Measurements from ENCODE around the gene FTSJ3. TPM values are rescaled to one million over a fixed set of nuclear protein-coding genes. Genes with fewer than 3 reads are reported as not detected.

Gene FTSJ3
- total RNA-seq, 2 donors from 2014 or later: 22.7 to 30.9 TPM

GRCh38 chr17:63790057-63790456 is 37.4 kb downstream of the FTSJ3 start:
- Histone ChIP-seq H3K27me3 (no peaks in the 10 kb centered on the region), H3K27ac (no peak overlapping the region), H3K9me3 (no peaks in the 10 kb centered on the region), H3K36me3 (replicated peaks in 1 of 2; ENCODE audit: insufficient read depth in 1 of 2, low read depth in 2 of 2) (peaks cover 8 to 38% of the 10 kb centered on the region in 2 donors), H3K4me3 (no peak overlapping the region), H3K4me1 (no peaks in the 10 kb centered on the region)
- no peak for ATAC-seq
- no peak for TF ChIP-seq POLR2A (IDR thresholded peaks at IDR 0.05)
- TF ChIP-seq CTCF (IDR thresholded peaks at IDR 0.05): no peak
- intact Hi-C loops (cut with DNase I): no loop called here
- DNase-seq: no peak
- WGBS, 2 donors: 83 to 94% methylated on average over 6 of the region's 6 CpGs

GRCh38 chr17:63786971-63787711 is 40.3 kb downstream of the FTSJ3 start:
- DNase-seq (no peak), ATAC-seq (no peak)
- Histone ChIP-seq H3K36me3 (replicated peaks in 1 of 2; ENCODE audit: insufficient read depth in 1 of 2, low read depth in 2 of 2) (peaks cover 0 to 25% of the 10 kb centered on the region in 2 donors), H3K4me1 (peaks cover 1% of the 10 kb centered on the region), H3K4me3 (no peak overlapping the region), H3K9me3 (no peaks in the 10 kb centered on the region), H3K27me3 (no peaks in the 10 kb centered on the region), H3K27ac (no peak overlapping the region)
- 94 to 98% methylated on average over 13 of the region's 13 CpGs for WGBS, 2 donors
- intact Hi-C loops (cut with DNase I): no loop called here
- TF ChIP-seq CTCF (IDR thresholded peaks at IDR 0.05) (no peak), POLR2A (IDR thresholded peaks at IDR 0.05) (no peak)

- no peak overlapping the region for H3K4me3 ChIP-seq
- TF ChIP-seq POLR2A (IDR thresholded peaks at IDR 0.05): no peak
- TF ChIP-seq CTCF (IDR thresholded peaks at IDR 0.05): no peak
- intact Hi-C loops (cut with DNase I): no loop called here
- no peak for DNase-seq
- no peaks in the 10 kb centered on the region for H3K27me3 ChIP-seq
- ATAC-seq: no peak
- H3K36me3 ChIP-seq (replicated peaks in 1 of 2; ENCODE audit: insufficient read depth in 1 of 2, low read depth in 2 of 2): peaks cover 0 to 25% of the 10 kb centered on the region in 2 donors
- WGBS, 2 donors: 95 to 100% methylated on average over 1 of the region's 1 CpG
- peaks cover 9% of the 10 kb centered on the region for H3K4me1 ChIP-seq
- H3K27ac ChIP-seq: no peak overlapping the region
- no peaks in the 10 kb centered on the region for H3K9me3 ChIP-seq
Observed at GRCh38 chr17:63786117-63786516, 41.3 kb downstream of the FTSJ3 start.

- intact Hi-C loops (cut with DNase I): no loop called here
- Histone ChIP-seq H3K4me3 (no peak overlapping the region), H3K27me3 (no peaks in the 10 kb centered on the region), H3K4me1 (peaks cover 15% of the 10 kb centered on the region), H3K27ac (no peak overlapping the region), H3K36me3 (replicated peaks in 1 of 2; ENCODE audit: insufficient read depth in 1 of 2, low read depth in 2 of 2) (peaks cover 0 to 23% of the 10 kb centered on the region in 2 donors), H3K9me3 (no peaks in the 10 kb centered on the region)
- WGBS, 2 donors: 85 to 89% methylated on average over 1 of the region's 1 CpG
- DNase-seq (no peak), ATAC-seq (no peak)
- TF ChIP-seq POLR2A (IDR thresholded peaks at IDR 0.05) (no peak), CTCF (IDR thresholded peaks at IDR 0.05) (no peak)
Observed at GRCh38 chr17:63785556-63785955, 41.9 kb downstream of the FTSJ3 start.

GRCh38 chr17:63783522-63783921 is 43.9 kb downstream of the FTSJ3 start:
- Histone ChIP-seq H3K27ac (no peak overlapping the region), H3K27me3 (no peaks in the 10 kb centered on the region), H3K9me3 (no peaks in the 10 kb centered on the region), H3K4me1 (peaks cover 32% of the 10 kb centered on the region), H3K36me3 (replicated peaks in 1 of 2; ENCODE audit: insufficient read depth in 1 of 2, low read depth in 2 of 2) (peaks cover 0 to 9% of the 10 kb centered on the region in 2 donors), H3K4me3 (no peak overlapping the region)
- intact Hi-C loops (cut with DNase I): no loop called here
- ATAC-seq (no peak), DNase-seq (no peak)
- TF ChIP-seq POLR2A (IDR thresholded peaks at IDR 0.05) (no peak), CTCF (IDR thresholded peaks at IDR 0.05) (no peak)
- WGBS, 2 donors: 72 to 83% methylated on average over 6 of the region's 6 CpGs
